IMR-90 (cell line): ENCODE data around the gene PSMB11.

Experiments used
- BHLHE40 ChIP-seq: fragments of 150-350 bp; IDR thresholded peaks from 2 replicates; pipeline ENCODE4 v1.6.1; 2016; ENCODE audit warnings: mild to moderate bottlenecking, low read depth, low read length
- CEBPB ChIP-seq: IDR thresholded peaks from 2 replicates; pipeline ENCODE4 v1.6.1; 2012; ENCODE audit warnings: low read depth, low read length, improper control_type of control experiment
- FOS ChIP-seq: fragments of 150-350 bp; IDR thresholded peaks from 2 replicates; pipeline ENCODE4 v1.6.1; 2016; ENCODE audit warnings: low read depth, low read length
- MAFK ChIP-seq: IDR thresholded peaks from 2 replicates; pipeline ENCODE4 v1.6.1; 2012; ENCODE audit warnings: low read depth, low read length, improper control_type of control experiment
- MAZ ChIP-seq: IDR thresholded peaks from 2 replicates; pipeline ENCODE4 v1.6.1; 2012; ENCODE audit warnings: low read depth, mild to moderate bottlenecking, low read length, improper control_type of control experiment, moderate library complexity, borderline replicate concordance
- MXI1 ChIP-seq: IDR thresholded peaks from 2 replicates; pipeline ENCODE4 v1.6.1; 2012; ENCODE audit warnings: low read depth, mild to moderate bottlenecking, low read length, moderate library complexity, borderline replicate concordance
- POLR2A ChIP-seq: IDR thresholded peaks from 2 replicates; pipeline ENCODE4 v1.6.1; 2012; ENCODE audit warnings: mild to moderate bottlenecking, low read depth, low read length
- RAD21 ChIP-seq: IDR thresholded peaks from 2 replicates; pipeline ENCODE4 v1.6.1; 2012; ENCODE audit warnings: low read length, improper control_type of control experiment
- RCOR1 ChIP-seq: IDR thresholded peaks from 2 replicates; pipeline ENCODE4 v1.6.1; 2012; ENCODE audit warnings: mild to moderate bottlenecking, low read length, improper control_type of control experiment; ENCODE audit not compliant: insufficient replicate concordance
- SMC3 ChIP-seq: fragments of 150-350 bp; IDR thresholded peaks from 2 replicates; pipeline ENCODE4 v1.6.1; 2016; ENCODE audit warnings: low read depth, mild to moderate bottlenecking, antibody characterized with exemption, low read length, moderate library complexity
- TF ChIP-seq, protein P1 (sequence below): conservative IDR thresholded peaks from 2 replicates; pipeline ENCODE4 v1.5.1; 2012; ENCODE audit warnings: mild to moderate bottlenecking, low read depth, low read length, improper control_type of control experiment
- TF ChIP-seq, protein P2 (sequence below): fragments of 150-350 bp; IDR thresholded peaks from 2 replicates; pipeline ENCODE4 v1.6.1; 2016; ENCODE audit warnings: low read depth, mild to moderate bottlenecking, low read length, moderate library complexity, borderline replicate concordance
- TF ChIP-seq, protein P3 (sequence below): fragments of 150-350 bp; IDR thresholded peaks from 2 replicates; pipeline ENCODE4 v1.6.1; 2017; ENCODE audit warnings: mild to moderate bottlenecking, antibody characterized with exemption, low read length, low read depth

GRCh38 chr14:23090254-23090636 is 48.2 kb downstream of the PSMB11 start:
- TF ChIP-seq, protein P1, sequence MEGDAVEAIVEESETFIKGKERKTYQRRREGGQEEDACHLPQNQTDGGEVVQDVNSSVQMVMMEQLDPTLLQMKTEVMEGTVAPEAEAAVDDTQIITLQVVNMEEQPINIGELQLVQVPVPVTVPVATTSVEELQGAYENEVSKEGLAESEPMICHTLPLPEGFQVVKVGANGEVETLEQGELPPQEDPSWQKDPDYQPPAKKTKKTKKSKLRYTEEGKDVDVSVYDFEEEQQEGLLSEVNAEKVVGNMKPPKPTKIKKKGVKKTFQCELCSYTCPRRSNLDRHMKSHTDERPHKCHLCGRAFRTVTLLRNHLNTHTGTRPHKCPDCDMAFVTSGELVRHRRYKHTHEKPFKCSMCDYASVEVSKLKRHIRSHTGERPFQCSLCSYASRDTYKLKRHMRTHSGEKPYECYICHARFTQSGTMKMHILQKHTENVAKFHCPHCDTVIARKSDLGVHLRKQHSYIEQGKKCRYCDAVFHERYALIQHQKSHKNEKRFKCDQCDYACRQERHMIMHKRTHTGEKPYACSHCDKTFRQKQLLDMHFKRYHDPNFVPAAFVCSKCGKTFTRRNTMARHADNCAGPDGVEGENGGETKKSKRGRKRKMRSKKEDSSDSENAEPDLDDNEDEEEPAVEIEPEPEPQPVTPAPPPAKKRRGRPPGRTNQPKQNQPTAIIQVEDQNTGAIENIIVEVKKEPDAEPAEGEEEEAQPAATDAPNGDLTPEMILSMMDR, result no peak
- TF ChIP-seq, protein P2, sequence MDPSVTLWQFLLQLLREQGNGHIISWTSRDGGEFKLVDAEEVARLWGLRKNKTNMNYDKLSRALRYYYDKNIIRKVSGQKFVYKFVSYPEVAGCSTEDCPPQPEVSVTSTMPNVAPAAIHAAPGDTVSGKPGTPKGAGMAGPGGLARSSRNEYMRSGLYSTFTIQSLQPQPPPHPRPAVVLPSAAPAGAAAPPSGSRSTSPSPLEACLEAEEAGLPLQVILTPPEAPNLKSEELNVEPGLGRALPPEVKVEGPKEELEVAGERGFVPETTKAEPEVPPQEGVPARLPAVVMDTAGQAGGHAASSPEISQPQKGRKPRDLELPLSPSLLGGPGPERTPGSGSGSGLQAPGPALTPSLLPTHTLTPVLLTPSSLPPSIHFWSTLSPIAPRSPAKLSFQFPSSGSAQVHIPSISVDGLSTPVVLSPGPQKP, result no peak
- TF ChIP-seq, protein P3, sequence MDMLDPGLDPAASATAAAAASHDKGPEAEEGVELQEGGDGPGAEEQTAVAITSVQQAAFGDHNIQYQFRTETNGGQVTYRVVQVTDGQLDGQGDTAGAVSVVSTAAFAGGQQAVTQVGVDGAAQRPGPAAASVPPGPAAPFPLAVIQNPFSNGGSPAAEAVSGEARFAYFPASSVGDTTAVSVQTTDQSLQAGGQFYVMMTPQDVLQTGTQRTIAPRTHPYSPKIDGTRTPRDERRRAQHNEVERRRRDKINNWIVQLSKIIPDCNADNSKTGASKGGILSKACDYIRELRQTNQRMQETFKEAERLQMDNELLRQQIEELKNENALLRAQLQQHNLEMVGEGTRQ, result no peak
- no peak for TF ChIP-seq RAD21
- no peak for TF ChIP-seq POLR2A
- TF ChIP-seq MAZ, result no peak
- no peak for TF ChIP-seq MXI1
- no peak for TF ChIP-seq MAFK
- no peak for TF ChIP-seq CEBPB
- no peak for TF ChIP-seq BHLHE40
- TF ChIP-seq RCOR1, result no peak
- no peak for TF ChIP-seq SMC3
- TF ChIP-seq FOS, result no peak
